Colonic mucosa (tissue), 4 donors: Measurements from ENCODE around the gene ACRV1. TPM values are rescaled to one million over a fixed set of nuclear protein-coding genes. Genes with fewer than 3 reads are reported as not detected.

Source experiments
- DNase-seq: peaks from one replicate; pipeline ENCODE4 v3.0.0-alpha.2; 2020
- H3K27ac ChIP-seq: fragments of 200-600 bp; one replicate; pipeline ENCODE4 v1.8.0; 2021
- H3K27me3 ChIP-seq: fragments of 200-600 bp; one replicate; pipeline ENCODE4 v1.8.0; 2021
- H3K36me3 ChIP-seq: fragments of 200-600 bp; one replicate; pipeline ENCODE4 v1.8.0; 2021
- H3K4me1 ChIP-seq: fragments of 200-600 bp; one replicate; pipeline ENCODE4 v1.8.0; 2021; ENCODE audit warnings: mild to moderate bottlenecking
- H3K4me3 ChIP-seq: fragments of 200-600 bp; one replicate; pipeline ENCODE4 v1.8.0; 2021
- H3K9ac ChIP-seq, 2 donors: one replicate each; pipeline ENCODE4 v1.7.0; 2013; ENCODE audit warnings: control low read depth in 2 of 2, low read depth in 2 of 2, low read length in 2 of 2
- H3K9me3 ChIP-seq: fragments of 200-600 bp; one replicate; pipeline ENCODE4 v1.8.0; 2021
- CTCF ChIP-seq: fragments of 200-600 bp; IDR thresholded peaks from one replicate; pipeline ENCODE4 v1.8.0; 2022; ENCODE audit warnings: antibody characterized with exemption, mild to moderate bottlenecking
- intact Hi-C: fragments of 100-400 bp; cut with DNase I; formaldehyde crosslinking; loops from one replicate; pipeline ENCODE4 v1.14.1; 2022
- total RNA-seq, 2 donors: library from RNA; stranded (reverse); fragmentation: NEBNext Ultra II Directional in 1 of 2; extraction: Animal tissue kit (Norgen Biotek cat#: 25700) in 1 of 2; gene quantifications; one replicate each; pipeline ENCODE4 v1.2.1, GENCODE V29; 2021
- donor health status: healthy.
- donor health status: DM: no; HTN: no; CAD: no.
- donor health status: DM: no; HTN: no; CAD: no.

Gene ACRV1
- total RNA-seq, 2 donors from 2014 or later, result not detected

- no peak for TF ChIP-seq CTCF
- Histone ChIP-seq H3K9ac (no peak overlapping the region), H3K9me3 (no peaks in the 10 kb centered on the region), H3K27me3 (no peaks in the 10 kb centered on the region), H3K36me3 (no peaks in the 10 kb centered on the region), H3K27ac (no peak overlapping the region), H3K4me1 (no peaks in the 10 kb centered on the region), H3K4me3 (no peak overlapping the region)
- DNase-seq, result no peak
- intact Hi-C loops, result no loop called here
Observed at GRCh38 chr11:125701018-125701610, 20.5 kb upstream of the ACRV1 start.

- H3K9me3 ChIP-seq, result no peaks in the 10 kb centered on the region
- H3K27ac ChIP-seq, result no peak overlapping the region
- no peak for DNase-seq
- no peaks in the 10 kb centered on the region for H3K36me3 ChIP-seq
- H3K4me3 ChIP-seq, result no peak overlapping the region
- TF ChIP-seq CTCF, result no peak
- H3K9ac ChIP-seq, result no peak overlapping the region
- H3K27me3 ChIP-seq, result no peaks in the 10 kb centered on the region
- H3K4me1 ChIP-seq, result no peaks in the 10 kb centered on the region
- intact Hi-C loops, result no loop called here
Observed at GRCh38 chr11:125694951-125695350, 14.3 kb upstream of the ACRV1 start.

GRCh38 chr11:125692887-125693286 is 12.2 kb upstream of the ACRV1 start:
- Histone ChIP-seq H3K4me1 (no peaks in the 10 kb centered on the region), H3K9ac (no peak overlapping the region), H3K36me3 (no peaks in the 10 kb centered on the region), H3K9me3 (no peaks in the 10 kb centered on the region), H3K4me3 (no peak overlapping the region), H3K27ac (no peak overlapping the region), H3K27me3 (no peaks in the 10 kb centered on the region)
- TF ChIP-seq CTCF, result no peak
- DNase-seq, result no peak
- intact Hi-C loops, result no loop called here

- Histone ChIP-seq H3K9ac (no peak overlapping the region), H3K27me3 (no peaks in the 10 kb centered on the region), H3K9me3 (no peaks in the 10 kb centered on the region), H3K27ac (no peak overlapping the region), H3K36me3 (no peaks in the 10 kb centered on the region), H3K4me1 (no peaks in the 10 kb centered on the region), H3K4me3 (no peak overlapping the region)
- DNase-seq, result no peak
- TF ChIP-seq CTCF, result no peak
- intact Hi-C loops, result no loop called here
Observed at GRCh38 chr11:125690006-125690405, 9.4 kb upstream of the ACRV1 start.

- Histone ChIP-seq H3K9me3 (no peaks in the 10 kb centered on the region), H3K4me3 (no peak overlapping the region), H3K27ac (no peak overlapping the region), H3K36me3 (no peaks in the 10 kb centered on the region), H3K27me3 (no peaks in the 10 kb centered on the region), H3K4me1 (no peaks in the 10 kb centered on the region), H3K9ac (no peak overlapping the region)
- intact Hi-C loops, result no loop called here
- DNase-seq, result no peak
- TF ChIP-seq CTCF, result no peak
Observed at GRCh38 chr11:125689274-125689859, 8.7 kb upstream of the ACRV1 start.
